ENCODE data around the gene STK35.

The STK35 gene

DNA sequence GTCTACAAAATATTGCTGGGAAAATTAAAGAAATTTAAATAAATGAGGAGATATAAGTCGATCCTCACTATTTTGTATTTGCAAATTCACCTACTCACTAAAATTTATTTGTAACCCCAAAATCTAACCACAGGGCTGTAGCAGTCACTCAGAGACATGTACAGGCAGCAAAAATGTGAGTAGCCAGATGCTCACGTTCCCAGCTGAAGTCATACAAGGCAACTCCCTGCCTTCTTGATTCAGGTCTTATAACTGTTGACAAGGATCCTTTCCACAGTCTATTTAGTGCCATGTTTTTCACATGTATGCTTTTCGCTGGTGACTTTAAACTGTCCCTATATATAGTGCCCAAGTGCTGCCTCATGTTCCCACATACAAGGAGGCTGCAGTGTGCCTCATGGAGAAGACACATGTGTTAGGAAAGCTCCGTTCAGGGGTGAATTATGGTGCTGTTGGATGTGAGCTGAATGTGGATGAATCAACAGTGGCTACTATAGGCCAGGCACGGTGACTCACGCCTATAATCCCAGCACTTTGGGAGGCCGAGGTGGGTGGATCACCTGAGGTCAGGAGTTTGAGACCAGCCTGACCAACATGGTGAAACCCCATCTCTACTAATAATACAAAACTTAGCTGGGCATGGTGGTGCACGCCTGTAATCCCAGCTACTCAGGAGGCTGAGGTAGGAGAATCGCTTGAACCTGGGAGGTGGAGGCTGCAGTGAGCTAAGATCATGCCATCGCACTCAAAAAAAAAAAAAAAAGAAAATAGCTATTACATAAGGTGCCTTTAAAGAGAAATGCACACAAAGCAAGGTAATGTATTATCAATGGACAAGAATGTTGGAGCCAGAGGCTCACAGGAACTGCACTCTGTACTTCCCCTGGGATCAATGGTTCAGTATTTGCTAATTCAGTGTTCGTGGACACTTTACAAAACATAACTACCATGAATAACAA is 55.3 kb downstream of the STK35 start:
- TF ChIP-seq SPI1 (IDR thresholded peaks at IDR 0.05; ENCODE audit: borderline replicate concordance, low read depth) (no peak), GABPA (IDR thresholded peaks at IDR 0.05; ENCODE audit: low read depth) (no peak)
- TF ChIP-seq, protein P1, sequence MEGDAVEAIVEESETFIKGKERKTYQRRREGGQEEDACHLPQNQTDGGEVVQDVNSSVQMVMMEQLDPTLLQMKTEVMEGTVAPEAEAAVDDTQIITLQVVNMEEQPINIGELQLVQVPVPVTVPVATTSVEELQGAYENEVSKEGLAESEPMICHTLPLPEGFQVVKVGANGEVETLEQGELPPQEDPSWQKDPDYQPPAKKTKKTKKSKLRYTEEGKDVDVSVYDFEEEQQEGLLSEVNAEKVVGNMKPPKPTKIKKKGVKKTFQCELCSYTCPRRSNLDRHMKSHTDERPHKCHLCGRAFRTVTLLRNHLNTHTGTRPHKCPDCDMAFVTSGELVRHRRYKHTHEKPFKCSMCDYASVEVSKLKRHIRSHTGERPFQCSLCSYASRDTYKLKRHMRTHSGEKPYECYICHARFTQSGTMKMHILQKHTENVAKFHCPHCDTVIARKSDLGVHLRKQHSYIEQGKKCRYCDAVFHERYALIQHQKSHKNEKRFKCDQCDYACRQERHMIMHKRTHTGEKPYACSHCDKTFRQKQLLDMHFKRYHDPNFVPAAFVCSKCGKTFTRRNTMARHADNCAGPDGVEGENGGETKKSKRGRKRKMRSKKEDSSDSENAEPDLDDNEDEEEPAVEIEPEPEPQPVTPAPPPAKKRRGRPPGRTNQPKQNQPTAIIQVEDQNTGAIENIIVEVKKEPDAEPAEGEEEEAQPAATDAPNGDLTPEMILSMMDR (IDR thresholded peaks at IDR 0.05; ENCODE audit: insufficient read depth, low read length) = no peak
- DNase-seq (ENCODE audit: low read depth in 1 of 2, low spot score in 1 of 2) = no peak
- Histone ChIP-seq H3K27ac (replicated peaks) (no peak overlapping the region), H3K27me3 (ENCODE audit: insufficient read depth, poor library complexity, severe bottlenecking) (no peaks in the 10 kb centered on the region), H3K4me3 (replicated peaks; ENCODE audit: insufficient read depth, low read length) (no peak overlapping the region)

DNA sequence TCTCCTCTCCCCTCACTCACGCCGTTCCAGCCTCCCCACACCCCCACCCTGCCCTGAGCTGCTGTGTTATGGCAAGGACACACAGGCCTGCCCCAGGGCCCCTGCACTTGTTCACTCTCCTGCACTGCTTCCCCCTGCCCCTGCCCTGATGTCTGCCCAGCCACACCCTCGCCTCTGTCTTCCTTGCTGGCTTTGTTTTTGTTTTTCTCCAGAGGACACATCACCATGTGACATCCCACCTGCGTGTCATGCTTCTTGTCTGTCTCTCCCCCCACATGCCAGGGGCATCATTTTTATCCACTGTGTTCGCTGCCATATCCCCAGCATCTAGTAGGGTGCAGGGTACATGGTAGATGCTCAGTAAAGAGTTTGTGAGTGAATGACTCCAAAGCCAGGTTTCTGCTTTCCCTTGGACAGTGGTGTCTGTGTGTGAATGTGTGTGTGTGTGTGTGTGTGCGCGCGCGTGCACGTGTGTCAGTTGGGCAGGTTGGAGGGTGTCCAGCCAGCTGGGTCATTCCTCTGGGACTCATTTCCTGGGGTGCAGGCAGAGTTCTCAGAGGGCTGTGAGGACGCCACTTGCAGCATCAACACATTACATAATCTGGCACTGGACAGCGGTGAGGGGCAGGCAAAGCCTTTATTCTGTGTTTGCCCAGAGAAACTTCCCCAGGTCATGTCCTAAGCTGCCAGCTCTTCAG is 60.6 kb downstream of the STK35 start:
- TF ChIP-seq GABPA (IDR thresholded peaks at IDR 0.05; ENCODE audit: low read depth) (no peak), SPI1 (IDR thresholded peaks at IDR 0.05; ENCODE audit: borderline replicate concordance, low read depth) (no peak), POLR2AphosphoS5 (IDR thresholded peaks at IDR 0.05; ENCODE audit: low read depth) (no peak)
- TF ChIP-seq, protein P1 (IDR thresholded peaks at IDR 0.05; ENCODE audit: insufficient read depth, low read length) = no peak
- TF ChIP-seq, protein P2, sequence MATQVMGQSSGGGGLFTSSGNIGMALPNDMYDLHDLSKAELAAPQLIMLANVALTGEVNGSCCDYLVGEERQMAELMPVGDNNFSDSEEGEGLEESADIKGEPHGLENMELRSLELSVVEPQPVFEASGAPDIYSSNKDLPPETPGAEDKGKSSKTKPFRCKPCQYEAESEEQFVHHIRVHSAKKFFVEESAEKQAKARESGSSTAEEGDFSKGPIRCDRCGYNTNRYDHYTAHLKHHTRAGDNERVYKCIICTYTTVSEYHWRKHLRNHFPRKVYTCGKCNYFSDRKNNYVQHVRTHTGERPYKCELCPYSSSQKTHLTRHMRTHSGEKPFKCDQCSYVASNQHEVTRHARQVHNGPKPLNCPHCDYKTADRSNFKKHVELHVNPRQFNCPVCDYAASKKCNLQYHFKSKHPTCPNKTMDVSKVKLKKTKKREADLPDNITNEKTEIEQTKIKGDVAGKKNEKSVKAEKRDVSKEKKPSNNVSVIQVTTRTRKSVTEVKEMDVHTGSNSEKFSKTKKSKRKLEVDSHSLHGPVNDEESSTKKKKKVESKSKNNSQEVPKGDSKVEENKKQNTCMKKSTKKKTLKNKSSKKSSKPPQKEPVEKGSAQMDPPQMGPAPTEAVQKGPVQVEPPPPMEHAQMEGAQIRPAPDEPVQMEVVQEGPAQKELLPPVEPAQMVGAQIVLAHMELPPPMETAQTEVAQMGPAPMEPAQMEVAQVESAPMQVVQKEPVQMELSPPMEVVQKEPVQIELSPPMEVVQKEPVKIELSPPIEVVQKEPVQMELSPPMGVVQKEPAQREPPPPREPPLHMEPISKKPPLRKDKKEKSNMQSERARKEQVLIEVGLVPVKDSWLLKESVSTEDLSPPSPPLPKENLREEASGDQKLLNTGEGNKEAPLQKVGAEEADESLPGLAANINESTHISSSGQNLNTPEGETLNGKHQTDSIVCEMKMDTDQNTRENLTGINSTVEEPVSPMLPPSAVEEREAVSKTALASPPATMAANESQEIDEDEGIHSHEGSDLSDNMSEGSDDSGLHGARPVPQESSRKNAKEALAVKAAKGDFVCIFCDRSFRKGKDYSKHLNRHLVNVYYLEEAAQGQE (IDR thresholded peaks at IDR 0.05; ENCODE audit: insufficient replicate concordance, low read depth) = no peak
- H3K27me3 ChIP-seq (ENCODE audit: insufficient read depth, poor library complexity, severe bottlenecking) = no peaks in the 10 kb centered on the region

DNA sequence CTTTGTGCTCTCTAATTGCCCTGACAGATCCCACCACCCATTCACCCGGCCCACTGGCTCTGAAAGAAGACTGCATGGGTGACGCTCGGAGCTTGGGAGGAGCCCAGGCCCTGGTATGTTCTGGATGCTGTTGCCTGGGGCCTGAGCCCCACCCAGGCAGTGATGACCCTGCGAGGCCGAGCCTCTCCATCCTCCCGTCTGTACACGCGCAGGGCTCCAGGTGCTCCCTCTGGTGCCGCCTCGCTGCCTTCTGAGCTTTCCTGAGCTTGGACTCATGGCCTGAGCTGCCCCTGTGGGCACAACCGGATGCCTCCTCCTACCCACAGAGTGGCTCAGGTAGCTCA is 61.2 kb downstream of the STK35 start:
- TF ChIP-seq, protein P1 (IDR thresholded peaks at IDR 0.05; ENCODE audit: insufficient read depth, low read length) = no peak
- TF ChIP-seq POLR2AphosphoS5 (IDR thresholded peaks at IDR 0.05; ENCODE audit: low read depth) = no peak
- TF ChIP-seq, protein P2 (IDR thresholded peaks at IDR 0.05; ENCODE audit: insufficient replicate concordance, low read depth) = no peak
- no peak for TF ChIP-seq GABPA (IDR thresholded peaks at IDR 0.05; ENCODE audit: low read depth)
- TF ChIP-seq SPI1 (IDR thresholded peaks at IDR 0.05; ENCODE audit: borderline replicate concordance, low read depth) = no peak
- no peak overlapping the region for H3K4me3 ChIP-seq (replicated peaks; ENCODE audit: insufficient read depth, low read length)
- no peaks in the 10 kb centered on the region for H3K27me3 ChIP-seq (ENCODE audit: insufficient read depth, poor library complexity, severe bottlenecking)
- no peak overlapping the region for H3K27ac ChIP-seq (replicated peaks)
- no peak for DNase-seq (ENCODE audit: low read depth in 1 of 2, low spot score in 1 of 2)

More for the DNA sequence above, 60.6 kb downstream of the STK35 start:
- H3K27ac ChIP-seq (replicated peaks) = no peak overlapping the region
- H3K4me3 ChIP-seq (replicated peaks; ENCODE audit: insufficient read depth, low read length) = no peak overlapping the region
- no peak for DNase-seq (ENCODE audit: low read depth in 1 of 2, low spot score in 1 of 2)

Data from HL-60 (cell line).